ENCODE results near the gene PHTF2. TPM values are rescaled to one million over a fixed set of nuclear protein-coding genes. Genes with fewer than 3 reads are reported as not detected.

PHTF2 gene
- total and polyA plus RNA-seq, 3 donors from 2014 or later, result 13.9 to 35.3 (median 26.6) TPM

- TF ChIP-seq CTCF (IDR thresholded peaks at IDR 0.05), result peak; percentile 75 to 89 (median 84)
- TF ChIP-seq POLR2A (IDR thresholded peaks at IDR 0.05), result no peak
- peak; percentile 84 for DNase-seq
- Histone ChIP-seq H3K4me1 (no peaks in the 10 kb centered on the region), H3K27me3 (no peaks in the 10 kb centered on the region), H3K9me3 (no peaks in the 10 kb centered on the region), H3K27ac (no peak overlapping the region), H3K36me3 (ENCODE audit: low read depth, missing control alignments) (no peaks in the 10 kb centered on the region), H3K4me3 (no peak overlapping the region)
- intact Hi-C loops (cut with DNase I; ENCODE audit: low total_unique reads), result no loop called here
- 13 to 24% methylated on average over 3 of the region's 3 CpGs for WGBS, 2 donors
These were observed 39.2 kb upstream of the PHTF2 start for GRCh38 chr7:77759294-77759889.

GRCh38 chr7:77760809-77761453 is 37.6 kb upstream of the PHTF2 start:
- Histone ChIP-seq H3K27me3 (no peaks in the 10 kb centered on the region), H3K27ac (no peak overlapping the region), H3K36me3 (ENCODE audit: low read depth, missing control alignments) (no peaks in the 10 kb centered on the region), H3K4me3 (no peak overlapping the region), H3K9me3 (no peaks in the 10 kb centered on the region), H3K4me1 (no peaks in the 10 kb centered on the region)
- WGBS, 2 donors, result 86% methylated on average over 10 of the region's 10 CpGs
- no peak for DNase-seq
- TF ChIP-seq POLR2A (IDR thresholded peaks at IDR 0.05) (no peak), CTCF (IDR thresholded peaks at IDR 0.05) (no peak)
- intact Hi-C loops (cut with DNase I; ENCODE audit: low total_unique reads), result no loop called here

GRCh38 chr7:77765481-77765880 is 33.1 kb upstream of the PHTF2 start:
- no peak overlapping the region for H3K4me3 ChIP-seq
- WGBS, 2 donors, result 70 to 75% methylated on average over 3 of the region's 3 CpGs
- no peaks in the 10 kb centered on the region for H3K9me3 ChIP-seq
- no peak for DNase-seq
- no peaks in the 10 kb centered on the region for H3K36me3 ChIP-seq (ENCODE audit: low read depth, missing control alignments)
- H3K27ac ChIP-seq, result no peak overlapping the region
- intact Hi-C loops (cut with DNase I; ENCODE audit: low total_unique reads), result no loop called here
- H3K4me1 ChIP-seq, result no peaks in the 10 kb centered on the region
- TF ChIP-seq POLR2A (IDR thresholded peaks at IDR 0.05) (no peak), CTCF (IDR thresholded peaks at IDR 0.05) (no peak)
- H3K27me3 ChIP-seq, result no peaks in the 10 kb centered on the region

- Histone ChIP-seq H3K4me1 (no peaks in the 10 kb centered on the region), H3K36me3 (ENCODE audit: low read depth, missing control alignments) (no peaks in the 10 kb centered on the region), H3K9me3 (no peaks in the 10 kb centered on the region), H3K27me3 (no peaks in the 10 kb centered on the region), H3K27ac (no peak overlapping the region), H3K4me3 (no peak overlapping the region)
- 87 to 97% methylated on average over 4 of the region's 4 CpGs for WGBS, 2 donors
- TF ChIP-seq CTCF (IDR thresholded peaks at IDR 0.05), result no peak
- TF ChIP-seq POLR2A (IDR thresholded peaks at IDR 0.05), result no peak
- DNase-seq, result no peak
- intact Hi-C loops (cut with DNase I; ENCODE audit: low total_unique reads), result no loop called here
These were observed 32.4 kb upstream of the PHTF2 start for GRCh38 chr7:77765906-77766800.

Data from testis (tissue), 3 donors.